ENCODE measurements around the gene ABLIM1.
A peak's percentile ranks its signal among the peaks of the same experiment; 100 is the strongest.

Gene ABLIM1

DNA sequence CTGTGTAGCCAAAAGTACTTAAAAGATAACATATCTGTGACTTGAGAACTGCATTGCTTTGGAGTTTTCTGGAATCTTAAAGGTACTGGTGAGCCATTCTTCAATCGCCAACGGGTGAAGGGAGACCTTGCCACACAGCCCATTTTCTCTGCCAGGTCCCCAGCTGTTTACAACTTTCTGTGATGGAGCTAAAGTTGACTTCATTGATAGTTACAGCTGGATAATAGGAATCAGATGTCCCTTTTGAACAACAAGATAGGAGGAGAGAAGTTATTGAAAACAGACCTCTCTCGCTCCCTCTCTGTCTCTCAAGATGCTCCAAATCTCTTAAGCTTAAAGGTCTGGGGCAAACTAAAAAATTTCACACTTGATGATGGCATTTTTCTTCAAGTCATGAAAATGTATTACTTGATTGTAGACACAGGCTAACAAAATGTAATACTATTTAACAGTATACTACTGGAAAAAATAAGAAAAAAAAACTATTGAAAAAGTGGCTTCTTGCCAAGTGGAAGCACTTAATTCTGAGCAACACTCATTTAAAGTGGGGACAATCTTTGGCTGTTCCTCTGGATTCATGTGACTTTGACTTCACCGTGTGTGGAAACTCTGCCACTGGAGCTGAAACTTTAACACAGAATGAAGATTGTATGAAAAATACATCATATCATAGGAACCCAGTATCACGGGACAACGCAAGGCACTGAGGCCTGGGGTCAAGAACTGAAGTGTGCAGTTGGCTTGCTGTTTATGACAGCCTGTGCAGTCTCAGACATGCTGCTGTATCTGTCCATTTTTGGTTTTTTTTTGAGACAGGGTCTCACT, 175.4 kb downstream of the ABLIM1 start:
- no peak for FAIRE-seq

DNA sequence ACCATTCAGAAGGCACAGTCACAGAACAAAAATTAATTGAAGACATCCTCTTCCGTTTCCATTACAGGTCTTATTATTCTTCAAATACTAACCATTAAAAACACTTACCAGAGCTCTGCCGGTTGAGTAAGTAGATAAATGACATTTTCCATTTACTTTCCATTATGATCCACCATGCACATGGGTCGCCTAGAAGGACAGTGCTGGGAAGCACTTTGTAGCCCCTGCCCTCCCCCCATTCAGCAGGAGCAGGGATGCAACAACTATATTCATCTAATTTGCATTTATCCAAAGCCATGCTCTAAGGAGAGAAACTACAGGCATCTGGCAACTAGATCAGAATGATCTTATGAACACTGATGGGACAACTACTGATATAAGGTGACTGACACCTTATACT, 177.0 kb downstream of the ABLIM1 start:
- DNase-seq (ENCODE audit: insufficient read length, low spot score), result no peak
- peak; percentile 13 for FAIRE-seq
- TF ChIP-seq TAF1 (IDR thresholded peaks at IDR 0.05; ENCODE audit: low read depth, low read length) (no peak), PAX5 (IDR thresholded peaks at IDR 0.05; ENCODE audit: insufficient read depth, low read length, severe bottlenecking) (no peak), POLR2A (IDR thresholded peaks at IDR 0.05; ENCODE audit: low read depth, low read length) (no peak), POU2F2 (IDR thresholded peaks at IDR 0.05; ENCODE audit: low read depth, low read length) (no peak), SPI1 (IDR thresholded peaks at IDR 0.05; ENCODE audit: low read depth, low read length) (no peak)

More for the DNA sequence above, 175.4 kb downstream of the ABLIM1 start:
- no peak for TF ChIP-seq TAF1 (IDR thresholded peaks at IDR 0.05; ENCODE audit: low read depth, low read length)
- DNase-seq (ENCODE audit: insufficient read length, low spot score), result no peak

DNA sequence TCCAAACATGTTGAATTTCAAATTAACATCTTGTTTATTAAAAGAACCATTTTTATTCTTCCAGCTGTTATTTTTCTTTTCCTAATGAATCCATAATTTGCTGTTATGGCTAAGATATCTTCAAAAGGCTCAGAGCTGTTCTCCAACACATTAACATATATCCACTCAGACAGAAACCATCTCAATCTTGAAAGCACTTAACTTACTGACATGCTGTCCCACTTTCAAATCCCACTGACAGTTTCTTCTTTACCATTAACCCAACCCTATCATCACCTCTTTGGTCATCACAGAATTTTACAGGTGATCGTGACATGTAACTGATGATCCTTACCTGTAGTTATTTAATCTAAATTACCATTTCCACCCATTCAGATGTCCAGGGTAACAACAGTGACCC, 178.2 kb downstream of the ABLIM1 start:
- TF ChIP-seq TAF1 (IDR thresholded peaks at IDR 0.05; ENCODE audit: low read depth, low read length), result no peak
- no peak for FAIRE-seq

DNA sequence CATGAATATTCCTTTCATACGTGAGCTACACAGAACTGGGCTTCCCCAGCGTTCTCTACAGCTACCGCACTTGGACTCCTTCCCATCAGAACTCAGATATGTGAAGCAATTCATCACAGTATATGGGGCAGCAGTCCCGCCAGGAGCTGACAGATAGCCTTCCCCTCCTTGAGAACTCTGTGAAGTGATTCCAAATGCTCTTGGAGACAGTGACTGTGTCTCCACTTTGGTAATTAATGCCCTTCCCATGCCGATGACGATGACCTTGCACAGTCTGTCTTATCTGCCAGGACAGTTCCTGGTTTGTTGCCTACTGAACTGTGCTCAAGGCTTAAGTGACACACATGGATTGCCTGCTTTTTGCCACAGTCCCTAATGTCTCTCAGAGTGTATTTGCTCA, 178.8 kb downstream of the ABLIM1 start:
- FAIRE-seq, result no peak
- TF ChIP-seq SPI1 (IDR thresholded peaks at IDR 0.05; ENCODE audit: low read depth, low read length), result no peak
- no peak for TF ChIP-seq POU2F2 (IDR thresholded peaks at IDR 0.05; ENCODE audit: low read depth, low read length)
- no peak for TF ChIP-seq PAX5 (IDR thresholded peaks at IDR 0.05; ENCODE audit: insufficient read depth, low read length, severe bottlenecking)
- TF ChIP-seq TAF1 (IDR thresholded peaks at IDR 0.05; ENCODE audit: low read depth, low read length), result no peak
- no peak for TF ChIP-seq POLR2AphosphoS5 (IDR thresholded peaks at IDR 0.05; ENCODE audit: low read depth, low read length)
- DNase-seq (ENCODE audit: insufficient read length, low spot score), result no peak

More for the DNA sequence above, 178.2 kb downstream of the ABLIM1 start:
- DNase-seq (ENCODE audit: insufficient read length, low spot score), result no peak

DNA sequence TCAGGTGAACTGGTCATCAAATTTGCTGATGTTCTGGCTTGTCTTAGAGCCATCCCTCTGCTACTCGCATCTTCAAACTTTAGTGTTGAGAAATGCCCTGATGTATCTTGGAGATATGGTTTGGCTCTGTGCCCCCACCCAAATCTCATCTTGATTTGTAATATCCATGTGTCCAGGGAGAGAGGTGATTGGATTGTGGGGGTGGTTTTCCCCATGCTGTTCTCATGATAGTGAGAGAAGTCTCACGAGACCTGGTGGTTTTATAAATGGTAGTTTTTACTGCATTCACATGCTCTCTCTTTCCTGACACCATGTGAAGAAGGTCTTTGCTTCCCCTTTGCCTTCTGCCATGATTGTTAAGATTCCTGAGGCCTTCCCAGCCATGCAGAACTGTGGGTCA, 179.8 kb downstream of the ABLIM1 start:
- no peak for FAIRE-seq
- no peak for DNase-seq (ENCODE audit: insufficient read length, low spot score)
- TF ChIP-seq POU2F2 (IDR thresholded peaks at IDR 0.05; ENCODE audit: low read depth, low read length) (no peak), SPI1 (IDR thresholded peaks at IDR 0.05; ENCODE audit: low read depth, low read length) (no peak), TAF1 (IDR thresholded peaks at IDR 0.05; ENCODE audit: low read depth, low read length) (no peak), POLR2AphosphoS5 (IDR thresholded peaks at IDR 0.05; ENCODE audit: low read depth, low read length) (no peak), PAX5 (IDR thresholded peaks at IDR 0.05; ENCODE audit: insufficient read depth, low read length, severe bottlenecking) (no peak), POLR2A (IDR thresholded peaks at IDR 0.05; ENCODE audit: low read depth, low read length) (no peak)

DNA sequence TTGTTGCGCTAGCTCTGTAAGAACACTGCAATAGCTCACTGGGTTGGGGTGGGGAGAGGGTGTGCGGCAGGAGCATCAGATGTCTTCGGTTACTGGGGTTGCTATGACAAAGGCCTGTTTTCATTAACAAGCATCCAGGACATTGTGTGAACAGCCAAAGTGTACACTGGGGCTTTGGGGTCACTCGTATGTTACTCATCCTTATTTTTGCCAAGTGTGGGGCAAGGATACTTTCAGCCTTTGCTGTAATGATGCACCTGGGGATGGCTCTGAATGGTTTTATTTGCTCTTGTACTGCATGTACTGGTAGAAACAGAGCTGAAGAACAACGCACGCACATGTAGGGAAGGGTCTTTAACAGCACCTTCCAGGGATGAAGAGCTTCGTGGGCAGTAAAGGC, 180.8 kb downstream of the ABLIM1 start:
- no peak for FAIRE-seq
- DNase-seq (ENCODE audit: insufficient read length, low spot score), result no peak
- no peak for TF ChIP-seq POU2F2 (IDR thresholded peaks at IDR 0.05; ENCODE audit: low read depth, low read length)
- no peak for TF ChIP-seq TAF1 (IDR thresholded peaks at IDR 0.05; ENCODE audit: low read depth, low read length)
- TF ChIP-seq POLR2AphosphoS5 (IDR thresholded peaks at IDR 0.05; ENCODE audit: low read depth, low read length), result no peak
- TF ChIP-seq POLR2A (IDR thresholded peaks at IDR 0.05; ENCODE audit: low read depth, low read length), result no peak
- TF ChIP-seq SPI1 (IDR thresholded peaks at IDR 0.05; ENCODE audit: low read depth, low read length), result no peak
- TF ChIP-seq PAX5 (IDR thresholded peaks at IDR 0.05; ENCODE audit: insufficient read depth, low read length, severe bottlenecking), result no peak

DNA sequence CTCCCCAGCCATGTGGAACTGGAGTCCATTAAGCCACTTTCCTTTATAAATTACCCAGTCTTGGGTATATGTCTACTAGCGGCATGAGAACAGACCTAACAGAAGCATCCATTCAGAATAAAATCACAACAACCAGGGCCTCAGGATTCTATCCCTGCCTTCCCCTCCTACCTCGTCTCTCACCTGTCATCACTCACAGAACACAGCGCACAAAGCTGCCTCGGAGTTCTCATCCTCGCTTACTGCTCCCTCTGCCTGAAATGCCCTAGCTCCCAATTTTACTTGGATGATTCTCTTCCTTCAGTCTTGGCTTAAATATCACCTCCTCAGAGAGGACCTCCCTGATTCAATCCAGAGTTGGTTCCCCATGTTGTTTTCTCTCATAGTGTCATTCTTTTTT, 183.1 kb downstream of the ABLIM1 start:
- TF ChIP-seq PAX5 (IDR thresholded peaks at IDR 0.05; ENCODE audit: insufficient read depth, low read length, severe bottlenecking), result no peak
- no peak for TF ChIP-seq POLR2AphosphoS5 (IDR thresholded peaks at IDR 0.05; ENCODE audit: low read depth, low read length)
- TF ChIP-seq POU2F2 (IDR thresholded peaks at IDR 0.05; ENCODE audit: low read depth, low read length), result no peak
- no peak for TF ChIP-seq TAF1 (IDR thresholded peaks at IDR 0.05; ENCODE audit: low read depth, low read length)
- no peak for TF ChIP-seq SPI1 (IDR thresholded peaks at IDR 0.05; ENCODE audit: low read depth, low read length)
- no peak for TF ChIP-seq POLR2A (IDR thresholded peaks at IDR 0.05; ENCODE audit: low read depth, low read length)
- no peak for FAIRE-seq

DNA sequence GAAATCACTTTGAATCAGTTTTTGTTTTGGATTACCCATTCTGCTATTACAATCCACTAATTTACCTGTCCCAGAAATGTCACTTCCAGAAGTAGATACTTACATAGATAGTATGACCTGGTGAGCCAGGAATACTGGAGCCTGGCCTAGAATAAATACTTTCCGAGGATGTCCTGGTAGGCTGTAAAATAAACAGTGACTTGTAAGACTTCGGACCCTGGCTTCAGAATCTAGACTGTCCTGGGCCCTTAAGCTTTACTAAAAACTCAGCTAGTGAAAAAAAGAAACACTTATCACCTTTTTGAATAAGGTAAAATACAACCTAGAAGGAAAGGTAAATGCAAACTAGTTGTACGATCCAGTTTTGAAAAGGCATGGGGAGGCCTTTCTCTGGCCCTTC, 184.3 kb downstream of the ABLIM1 start:
- no peak for FAIRE-seq
- TF ChIP-seq POU2F2 (IDR thresholded peaks at IDR 0.05; ENCODE audit: low read depth, low read length) (no peak), PAX5 (IDR thresholded peaks at IDR 0.05; ENCODE audit: insufficient read depth, low read length, severe bottlenecking) (no peak), POLR2A (IDR thresholded peaks at IDR 0.05; ENCODE audit: low read depth, low read length) (no peak), SPI1 (IDR thresholded peaks at IDR 0.05; ENCODE audit: low read depth, low read length) (no peak), POLR2AphosphoS5 (IDR thresholded peaks at IDR 0.05; ENCODE audit: low read depth, low read length) (no peak), TAF1 (IDR thresholded peaks at IDR 0.05; ENCODE audit: low read depth, low read length) (no peak)
- no peak for DNase-seq (ENCODE audit: insufficient read length, low spot score)

More for the DNA sequence above, 183.1 kb downstream of the ABLIM1 start:
- no peak for DNase-seq (ENCODE audit: insufficient read length, low spot score)

DNA sequence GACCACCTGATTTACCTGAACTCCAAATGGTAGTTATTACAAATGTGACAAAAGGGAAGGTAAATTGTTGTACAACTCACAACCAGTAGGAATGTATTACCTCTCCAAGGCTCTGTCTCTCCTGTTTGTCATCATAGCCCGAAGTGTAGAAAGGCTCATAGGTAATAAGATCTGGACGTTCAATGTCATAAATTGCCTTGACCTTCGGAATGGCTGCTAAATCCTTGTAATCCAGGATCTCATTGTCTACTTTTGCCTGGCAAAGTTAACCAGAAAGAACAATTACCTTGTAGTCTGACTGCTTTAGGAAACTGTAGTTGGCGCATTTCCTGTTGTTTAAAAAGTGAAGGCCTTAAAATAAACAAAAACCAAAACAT, 185.2 kb downstream of the ABLIM1 start:
- DNase-seq (ENCODE audit: insufficient read length, low spot score), result no peak
- TF ChIP-seq POLR2A (IDR thresholded peaks at IDR 0.05; ENCODE audit: low read depth, low read length) (no peak), POLR2AphosphoS5 (IDR thresholded peaks at IDR 0.05; ENCODE audit: low read depth, low read length) (no peak), TAF1 (IDR thresholded peaks at IDR 0.05; ENCODE audit: low read depth, low read length) (no peak), PAX5 (IDR thresholded peaks at IDR 0.05; ENCODE audit: insufficient read depth, low read length, severe bottlenecking) (no peak), SPI1 (IDR thresholded peaks at IDR 0.05; ENCODE audit: low read depth, low read length) (no peak), POU2F2 (IDR thresholded peaks at IDR 0.05; ENCODE audit: low read depth, low read length) (no peak)
- peak; percentile 76 for FAIRE-seq

Measured in GM12891 (cell line).